Upper lobe of left lung (tissue), 4 donors: ENCODE results near the gene FBXO11.

Experiments
- CTCF ChIP-seq, 6 experiments: fragments of 450-650 bp in 4 of 6; fragments of 200-600 bp in 2 of 6; sonication (generic) in 2 of 6; IDR thresholded peaks; one replicate each; pipeline ENCODE4 v1.5.1; 2016 to 2019; ENCODE audit warnings: antibody characterized with exemption in 6 of 6
- EP300 ChIP-seq, 4 donors: sonication (generic); formaldehyde crosslinking; IDR thresholded peaks; one replicate each; pipeline ENCODE4 v1.5.1; 2017; ENCODE audit warnings: antibody characterized with exemption in 4 of 4, control low read depth in 2 of 4

- TF ChIP-seq EP300 (IDR thresholded peaks at IDR 0.05) (no peak), CTCF (IDR thresholded peaks at IDR 0.05) (no peak)
These were observed 35.4 kb downstream of the FBXO11 start for GRCh38 chr2:47870641-47871540.
